ENCODE results near the gene CFAP65.

Gene CFAP65

GRCh38 chr2:219010162-219010756, 31.1 kb downstream of the CFAP65 start:
- DNase-seq: no peak

GRCh38 chr2:219009294-219009693, 32.0 kb downstream of the CFAP65 start:
- no peak for DNase-seq

- no peak for DNase-seq
Measured at GRCh38 chr2:219003979-219004378, 37.3 kb downstream of the CFAP65 start.

GRCh38 chr2:219003267-219003634, 38.1 kb downstream of the CFAP65 start:
- no peak for DNase-seq

- DNase-seq: peak; percentile 32 to 54
Measured at GRCh38 chr2:219002395-219003266, 38.7 kb downstream of the CFAP65 start.

- DNase-seq: peak; percentile 84 to 94
Measured at GRCh38 chr2:219001577-219002394, 39.5 kb downstream of the CFAP65 start.

GRCh38 chr2:219001100-219001576, 40.2 kb downstream of the CFAP65 start:
- DNase-seq: no peak

GRCh38 chr2:219000569-219000960, 40.8 kb downstream of the CFAP65 start:
- DNase-seq: no peak

- DNase-seq: peak; percentile 56 to 79
Measured at GRCh38 chr2:218999881-219000568, 41.3 kb downstream of the CFAP65 start.

- no peak for DNase-seq
Measured at GRCh38 chr2:218999021-218999880, 42.1 kb downstream of the CFAP65 start.

- no peak for DNase-seq
Measured at GRCh38 chr2:218998414-218999002, 42.8 kb downstream of the CFAP65 start.

- no peak for DNase-seq
Measured at GRCh38 chr2:218997731-218998130, 43.6 kb downstream of the CFAP65 start.

GRCh38 chr2:218996937-218997336, 44.4 kb downstream of the CFAP65 start:
- DNase-seq: no peak

GRCh38 chr2:218995972-218996711, 45.2 kb downstream of the CFAP65 start:
- DNase-seq: peak; percentile 67 to 80

GRCh38 chr2:218995561-218995960, 45.8 kb downstream of the CFAP65 start:
- no peak for DNase-seq

- DNase-seq: no peak
Measured at GRCh38 chr2:218993345-218994315, 47.7 kb downstream of the CFAP65 start, which contains the start of gene CRYBA2. CRYBA2 (minus strand) TSS chr2:218993422; CDS start chr2:218993176, 246 bp downstream.

GRCh38 chr2:218992703-218993344, 48.5 kb downstream of the CFAP65 start:
- DNase-seq: no peak

- DNase-seq: no peak
Measured at GRCh38 chr2:218992196-218992595, 49.1 kb downstream of the CFAP65 start.

Data from NCI-H187 (cell line).